HG02798 (cell line): ENCODE data around the gene MDN1.

Source experiments
- ATAC-seq: cut with Tn5 transposase; IDR thresholded peaks from one replicate; pipeline ENCODE4 v1.9.1; 2021; ENCODE audit warnings: mild to moderate bottlenecking; ENCODE audit not compliant: unreplicated experiment, poor library complexity

Gene MDN1

DNA sequence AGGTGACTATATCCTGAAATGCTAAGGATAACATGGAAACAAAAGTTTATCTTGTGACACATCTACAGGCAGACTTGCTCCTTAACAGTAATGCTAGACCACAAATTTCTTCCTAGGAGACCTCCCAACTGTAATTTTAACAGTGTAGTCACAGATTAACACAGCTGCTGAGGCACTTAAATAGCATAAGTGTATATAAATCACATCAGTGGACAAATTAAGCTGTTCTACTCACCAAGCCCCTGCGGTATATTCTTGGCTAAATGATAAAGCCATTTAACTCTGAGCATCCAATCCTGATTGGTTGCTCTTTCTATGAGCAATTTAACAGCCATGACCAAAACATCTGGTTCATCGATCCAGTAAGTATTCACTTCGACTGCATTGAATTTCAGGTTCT is 107.8 kb downstream of the MDN1 start:
- no peak for ATAC-seq

DNA sequence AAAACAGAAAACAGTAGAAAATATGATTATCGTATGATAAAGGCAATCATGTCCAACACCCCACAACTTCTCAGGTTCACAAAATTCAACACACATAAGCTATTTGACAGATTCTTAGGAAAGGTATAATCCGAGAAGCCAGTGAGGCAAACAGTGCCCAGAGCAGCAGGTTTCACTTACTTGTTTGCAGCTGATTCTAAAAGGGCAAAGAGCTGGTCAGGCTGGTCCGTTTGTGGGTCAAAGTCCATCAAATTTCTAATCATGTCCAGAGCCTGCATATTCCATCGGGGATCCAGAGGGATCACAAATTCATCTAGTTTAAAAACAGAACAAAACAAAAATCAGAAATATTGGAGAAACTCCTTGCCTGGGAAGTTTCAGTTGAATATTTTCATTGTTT is 111.3 kb downstream of the MDN1 start:
- no peak for ATAC-seq

- no peak for ATAC-seq
Measured at GRCh38 chr6:89707766-89708165, 111.8 kb downstream of the MDN1 start.

GRCh38 chr6:89706121-89706520 is 113.5 kb downstream of the MDN1 start:
- ATAC-seq, result no peak

GRCh38 chr6:89703292-89703691 is 116.3 kb downstream of the MDN1 start:
- ATAC-seq, result no peak

GRCh38 chr6:89702349-89702748 is 117.2 kb downstream of the MDN1 start:
- no peak for ATAC-seq

DNA sequence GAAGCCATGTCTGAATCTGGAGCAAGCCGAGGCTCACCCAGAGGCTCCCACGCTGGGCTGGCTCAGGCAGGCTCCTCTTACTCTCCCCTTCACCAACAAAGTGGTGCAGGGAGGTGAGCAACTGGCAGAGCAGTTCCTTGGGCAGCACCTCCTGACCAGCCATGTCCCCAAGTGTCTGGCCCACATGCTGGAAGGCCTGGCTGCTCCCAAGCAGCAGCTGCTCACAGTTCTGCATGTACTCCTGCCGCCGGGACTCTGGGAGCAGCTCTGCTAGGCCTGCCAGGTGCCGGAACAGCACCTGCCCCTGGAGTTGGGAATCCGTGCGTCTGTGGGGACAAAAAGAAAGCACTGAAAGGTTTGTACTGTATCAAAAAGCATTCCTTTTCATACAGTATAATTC is 123.9 kb downstream of the MDN1 start:
- no peak for ATAC-seq

DNA sequence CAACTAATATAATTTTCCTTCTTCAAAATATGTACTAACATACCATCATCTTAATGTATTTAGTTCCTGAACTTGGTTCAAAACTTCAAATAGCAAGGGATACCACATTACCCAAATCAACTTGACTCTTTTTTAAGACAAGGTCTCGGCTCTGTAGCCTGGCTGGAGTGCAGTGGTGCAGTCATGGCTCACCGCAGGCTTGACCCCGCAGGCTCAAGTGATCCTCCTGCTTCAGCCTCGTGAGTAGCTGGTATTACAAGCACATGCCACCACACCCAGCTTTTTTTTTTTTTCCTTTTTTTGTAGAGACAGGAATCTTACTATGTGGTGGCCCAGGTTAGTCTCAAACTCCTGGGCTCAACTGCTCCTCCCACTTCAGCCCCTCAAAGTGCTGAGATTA is 125.2 kb downstream of the MDN1 start:
- no peak for ATAC-seq

DNA sequence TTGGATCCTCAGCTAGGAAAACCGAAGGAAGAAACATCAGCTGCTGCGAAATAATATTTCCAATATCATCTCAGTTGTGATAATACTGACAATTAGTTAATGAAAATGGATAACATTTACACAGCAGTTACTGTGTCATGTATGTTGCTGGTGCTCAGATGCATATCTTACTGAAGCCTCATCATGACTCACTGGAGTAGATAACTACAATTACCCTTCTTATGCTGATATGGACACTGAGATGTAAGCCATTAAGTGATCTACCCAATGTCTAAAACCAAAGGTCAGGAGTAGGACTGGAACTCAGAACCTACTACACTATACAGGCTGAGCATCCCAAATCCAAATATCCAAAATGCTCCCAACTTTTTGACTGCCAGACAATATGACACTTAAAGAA is 126.4 kb downstream of the MDN1 start:
- no peak for ATAC-seq

DNA sequence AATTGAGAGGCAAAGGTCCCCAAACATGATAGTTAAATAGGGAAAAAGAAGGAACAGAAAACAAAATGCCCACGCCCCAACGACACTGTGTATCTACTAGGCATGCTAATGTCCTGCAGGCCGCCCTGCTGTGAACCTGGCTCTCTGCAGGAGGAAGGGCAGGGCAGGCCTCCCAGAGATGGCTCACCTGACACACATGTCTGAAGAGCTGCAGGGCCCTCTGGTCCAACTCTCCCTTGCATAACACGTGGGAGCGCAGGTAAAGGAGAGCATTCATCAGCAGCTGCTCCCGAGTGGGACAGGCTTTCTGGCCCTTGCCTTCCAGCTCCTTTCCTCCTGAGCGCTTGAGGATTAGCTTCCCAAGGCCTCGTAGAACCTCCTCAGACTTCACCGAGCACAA is 127.3 kb downstream of the MDN1 start:
- no peak for ATAC-seq

DNA sequence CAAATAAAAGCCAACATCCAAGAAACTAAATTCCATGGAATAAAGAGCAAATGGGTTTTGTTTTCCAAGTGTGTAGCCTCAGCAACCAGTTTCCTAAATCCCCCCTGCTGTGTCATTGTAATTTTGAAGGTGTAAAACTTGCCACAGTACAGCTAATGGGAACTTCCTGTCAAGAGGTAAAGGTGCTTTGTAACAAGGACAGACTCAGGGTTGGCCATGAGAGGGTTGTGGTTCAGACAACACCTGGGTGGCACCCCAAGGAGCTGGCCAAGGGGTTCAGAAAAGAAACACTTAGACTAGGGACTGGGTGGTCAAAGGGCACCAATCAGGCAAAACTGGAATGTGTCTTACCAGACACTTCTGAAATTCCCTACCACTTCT is 128.7 kb downstream of the MDN1 start:
- no peak for ATAC-seq

DNA sequence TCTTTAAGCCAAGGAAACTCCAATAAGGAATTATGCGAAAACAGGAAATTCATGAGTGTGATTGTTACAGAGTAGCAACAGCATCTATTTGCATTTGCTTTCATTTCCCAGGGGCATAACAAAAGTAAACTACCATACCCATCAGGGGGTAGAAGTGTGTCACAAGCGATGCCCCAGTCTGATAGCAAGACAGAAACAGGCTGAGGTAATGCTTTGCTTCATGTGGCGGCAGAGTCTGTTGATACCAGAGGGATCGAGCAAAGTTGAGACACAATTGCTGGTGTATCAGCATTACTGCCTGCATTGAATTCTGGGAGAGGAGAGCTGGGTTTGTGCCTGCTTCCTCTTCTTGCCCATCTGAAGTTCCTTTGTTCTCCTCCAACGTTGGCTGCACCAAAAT is 129.9 kb downstream of the MDN1 start:
- no peak for ATAC-seq

- no peak for ATAC-seq
Measured at GRCh38 chr6:89688328-89688727, 131.3 kb downstream of the MDN1 start.

GRCh38 chr6:89685311-89685710 is 134.3 kb downstream of the MDN1 start:
- no peak for ATAC-seq

- no peak for ATAC-seq
Measured at GRCh38 chr6:89682991-89683390, 136.6 kb downstream of the MDN1 start.

GRCh38 chr6:89681983-89682564 is 137.5 kb downstream of the MDN1 start:
- ATAC-seq, result no peak

GRCh38 chr6:89680551-89680950 is 139.0 kb downstream of the MDN1 start:
- no peak for ATAC-seq

GRCh38 chr6:89680150-89680549 is 139.4 kb downstream of the MDN1 start:
- no peak for ATAC-seq

GRCh38 chr6:89679215-89680120 is 140.1 kb downstream of the MDN1 start:
- ATAC-seq, result no peak

- ATAC-seq, result no peak
Measured at GRCh38 chr6:89678531-89678930, 141.1 kb downstream of the MDN1 start.

DNA sequence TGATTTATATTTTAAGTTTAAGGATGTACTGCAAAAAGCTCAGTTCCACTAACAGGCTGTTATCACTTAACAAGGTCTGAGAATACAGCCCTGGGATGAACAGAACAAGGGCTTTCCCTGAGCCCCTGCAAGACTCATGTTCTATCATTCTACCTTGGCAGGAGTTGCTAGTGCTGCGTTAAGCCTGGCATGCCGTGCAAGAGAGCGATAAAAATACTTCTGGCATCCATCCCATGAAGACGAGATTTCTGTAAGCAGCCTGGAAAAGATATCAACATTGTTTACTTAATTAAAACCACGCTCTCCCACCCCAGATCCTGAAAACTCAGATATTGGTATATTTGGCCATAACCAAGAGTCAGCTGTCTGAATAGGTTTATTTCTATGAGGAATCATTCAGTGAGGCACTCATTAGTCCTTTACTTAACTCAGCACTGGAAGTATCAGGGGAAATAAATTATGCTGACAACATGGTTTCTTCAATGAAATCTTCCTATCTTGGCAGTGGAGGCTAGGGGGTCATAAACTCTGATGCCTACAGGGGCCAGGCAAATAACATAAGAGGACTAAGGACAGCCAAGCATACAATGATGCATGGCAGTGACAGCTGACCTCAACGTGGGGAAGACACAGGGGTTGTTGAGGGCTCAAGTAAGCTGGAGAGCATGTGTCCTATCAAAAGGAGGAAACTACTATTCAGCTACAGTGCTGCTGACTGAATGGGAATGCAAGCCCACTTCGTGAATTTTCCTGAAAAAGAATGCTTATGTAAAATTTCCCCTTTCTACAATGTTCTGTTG is 143.4 kb downstream of the MDN1 start:
- ATAC-seq, result no peak
